Osteoblast (primary cell): Measurements from ENCODE around the gene ARMC10. TPM values are rescaled to one million over a fixed set of nuclear protein-coding genes. Genes with fewer than 3 reads are reported as not detected.

ENCODE experiments used
- DNase-seq: peaks from one replicate; pipeline ENCODE4 v3.0.0; 2011; ENCODE audit warnings: low spot score, mixed read lengths; ENCODE audit not compliant: insufficient read length; ENCODE audit errors: missing footprints
- H2AFZ ChIP-seq: 2 replicates; pipeline ENCODE4 v1.6.0; 2011; ENCODE audit warnings: mild to moderate bottlenecking, low read length
- H3K27ac ChIP-seq: 2 replicates; pipeline ENCODE4 v1.5.1; 2011; ENCODE audit warnings: mild to moderate bottlenecking, low read depth, low read length, moderate library complexity
- H3K27me3 ChIP-seq: 2 replicates; pipeline ENCODE4 v1.6.0; 2012; ENCODE audit warnings: mild to moderate bottlenecking, control low read depth, inconsistent platforms, low read length, moderate library complexity; ENCODE audit not compliant: insufficient read depth
- H3K36me3 ChIP-seq: 2 replicates; pipeline ENCODE4 v1.5.1; 2011; ENCODE audit warnings: mild to moderate bottlenecking, low read length, control low read depth, moderate library complexity; ENCODE audit not compliant: insufficient read depth
- H3K4me1 ChIP-seq: 2 replicates; pipeline ENCODE4 v1.5.1; 2011; ENCODE audit warnings: mild to moderate bottlenecking, low read length, control low read depth, moderate library complexity; ENCODE audit not compliant: insufficient read depth
- H3K4me2 ChIP-seq: 2 replicates; pipeline ENCODE4 v1.6.0; 2011; ENCODE audit warnings: mild to moderate bottlenecking, low read length; ENCODE audit not compliant: insufficient read depth
- H3K4me3 ChIP-seq: fragments of 200-600 bp; sonication (generic); 3 replicates; pipeline ENCODE4 v1.5.1; 2012; ENCODE audit warnings: mild to moderate bottlenecking, low read length, inconsistent platforms; ENCODE audit not compliant: insufficient read depth
- H3K79me2 ChIP-seq: 2 replicates; pipeline ENCODE4 v1.6.0; 2012; ENCODE audit warnings: mild to moderate bottlenecking, low read length, control low read depth, inconsistent platforms; ENCODE audit not compliant: insufficient read depth
- H3K9me3 ChIP-seq: 2 replicates; pipeline ENCODE4 v1.5.1; 2011; ENCODE audit warnings: low read depth, low read length, control low read depth
- H4K20me1 ChIP-seq: 2 replicates; pipeline ENCODE4 v1.6.0; 2012; ENCODE audit warnings: mild to moderate bottlenecking, low read length, control low read depth; ENCODE audit not compliant: insufficient read depth
- CTCF ChIP-seq: IDR thresholded peaks from 2 replicates; pipeline ENCODE4 v1.5.1; 2011; ENCODE audit warnings: mild to moderate bottlenecking, low read depth, low read length, moderate library complexity; ENCODE audit errors: extremely low read depth
- total RNA-seq: library from RNA; depleted of rRNA; stranded (reverse); fragments of >200 nt; gene quantifications from 2 replicates; pipeline ENCODE4 v1.2.3, GENCODE V29; 2012

ARMC10 gene
- total RNA-seq, 1 donor = 34.4 TPM

- Histone ChIP-seq H2AFZ (no peak overlapping the region), H3K4me3 (no peak overlapping the region), H3K27ac (no peak overlapping the region), H4K20me1 (no peaks in the 10 kb centered on the region), H3K27me3 (no peaks in the 10 kb centered on the region), H3K9me3 (no peaks in the 10 kb centered on the region), H3K4me1 (peaks cover 5% of the 10 kb centered on the region), H3K36me3 (no peaks in the 10 kb centered on the region), H3K4me2 (no peak overlapping the region), H3K79me2 (peaks cover 5% of the 10 kb centered on the region)
- no peak for TF ChIP-seq CTCF
- DNase-seq = peak; percentile 73
Observed at GRCh38 chr7:103134836-103135554, 60.1 kb downstream of the ARMC10 start.

GRCh38 chr7:103140061-103140460 lies 65.1 kb downstream of the ARMC10 start:
- H3K4me2 ChIP-seq = no peak overlapping the region
- H3K27ac ChIP-seq = no peak overlapping the region
- no peaks in the 10 kb centered on the region for H3K9me3 ChIP-seq
- TF ChIP-seq CTCF = no peak
- H3K79me2 ChIP-seq = peaks cover 13% of the 10 kb centered on the region
- DNase-seq = peak; percentile 74
- H3K4me1 ChIP-seq = peaks cover 11% of the 10 kb centered on the region
- no peak overlapping the region for H2AFZ ChIP-seq
- no peaks in the 10 kb centered on the region for H3K27me3 ChIP-seq
- peaks cover 3% of the 10 kb centered on the region for H4K20me1 ChIP-seq
- no peak overlapping the region for H3K4me3 ChIP-seq
- H3K36me3 ChIP-seq = no peaks in the 10 kb centered on the region

GRCh38 chr7:103140685-103141084 lies 65.7 kb downstream of the ARMC10 start:
- H3K79me2 ChIP-seq = peaks cover 19% of the 10 kb centered on the region
- peaks cover 11% of the 10 kb centered on the region for H3K4me1 ChIP-seq
- peaks cover 3% of the 10 kb centered on the region for H4K20me1 ChIP-seq
- H3K4me3 ChIP-seq = no peak overlapping the region
- H3K9me3 ChIP-seq = no peaks in the 10 kb centered on the region
- no peak overlapping the region for H2AFZ ChIP-seq
- no peaks in the 10 kb centered on the region for H3K27me3 ChIP-seq
- H3K4me2 ChIP-seq = no peak overlapping the region
- H3K27ac ChIP-seq = no peak overlapping the region
- no peaks in the 10 kb centered on the region for H3K36me3 ChIP-seq
- no peak for TF ChIP-seq CTCF
- DNase-seq = no peak

- Histone ChIP-seq H4K20me1 (peaks cover 7% of the 10 kb centered on the region), H2AFZ (no peak overlapping the region), H3K4me3 (no peak overlapping the region), H3K4me1 (peaks cover 11% of the 10 kb centered on the region), H3K79me2 (peaks cover 28% of the 10 kb centered on the region), H3K9me3 (no peaks in the 10 kb centered on the region), H3K4me2 (peak overlapping the region; percentile 43), H3K27ac (no peak overlapping the region), H3K27me3 (no peaks in the 10 kb centered on the region), H3K36me3 (no peaks in the 10 kb centered on the region)
- no peak for TF ChIP-seq CTCF
- DNase-seq = peak; percentile 87
Observed at GRCh38 chr7:103141753-103142404, 66.9 kb downstream of the ARMC10 start.
